ELF-1 (cell line): ENCODE data around the gene CCDC159.

ENCODE experiments used
- DNase-seq: peaks from one replicate; pipeline ENCODE4 v3.0.0-alpha.2; 2016; ENCODE audit warnings: low read depth, low spot score

Gene CCDC159

DNA sequence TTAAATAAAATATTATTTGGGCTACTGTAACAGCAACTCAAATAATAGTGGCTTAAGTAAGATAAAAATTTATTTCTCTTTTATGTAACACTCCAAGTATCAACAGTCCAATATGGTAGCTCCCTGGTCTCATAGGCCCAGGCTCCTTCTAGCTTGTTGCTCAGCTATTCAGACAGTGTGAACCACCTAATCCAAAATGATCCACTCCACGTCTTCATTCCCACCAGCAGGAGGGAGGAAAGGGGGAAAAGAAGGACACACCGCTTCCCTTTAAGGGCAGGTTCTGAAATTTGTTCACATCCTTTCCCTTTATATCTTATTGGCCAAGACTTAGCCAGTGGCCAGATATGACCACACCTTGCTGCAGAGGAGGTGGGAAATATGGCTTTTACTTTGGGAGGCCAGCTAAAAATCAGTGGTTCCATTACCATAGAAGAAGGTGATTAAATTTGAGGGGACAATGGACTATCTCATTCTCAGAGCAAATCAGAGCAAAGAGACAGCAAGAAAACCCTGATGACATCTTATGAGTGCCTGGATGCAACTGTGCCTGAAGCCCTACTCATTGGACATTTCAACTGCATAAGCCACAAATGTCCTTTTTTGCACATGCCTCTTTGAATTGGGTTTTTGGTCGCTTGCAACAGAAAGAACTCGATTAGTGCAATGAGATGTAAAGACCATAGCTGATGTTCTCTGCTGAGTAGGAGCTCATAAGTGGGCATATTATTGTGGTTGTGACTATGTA is 44.8 kb downstream of the CCDC159 start:
- no peak for DNase-seq

DNA sequence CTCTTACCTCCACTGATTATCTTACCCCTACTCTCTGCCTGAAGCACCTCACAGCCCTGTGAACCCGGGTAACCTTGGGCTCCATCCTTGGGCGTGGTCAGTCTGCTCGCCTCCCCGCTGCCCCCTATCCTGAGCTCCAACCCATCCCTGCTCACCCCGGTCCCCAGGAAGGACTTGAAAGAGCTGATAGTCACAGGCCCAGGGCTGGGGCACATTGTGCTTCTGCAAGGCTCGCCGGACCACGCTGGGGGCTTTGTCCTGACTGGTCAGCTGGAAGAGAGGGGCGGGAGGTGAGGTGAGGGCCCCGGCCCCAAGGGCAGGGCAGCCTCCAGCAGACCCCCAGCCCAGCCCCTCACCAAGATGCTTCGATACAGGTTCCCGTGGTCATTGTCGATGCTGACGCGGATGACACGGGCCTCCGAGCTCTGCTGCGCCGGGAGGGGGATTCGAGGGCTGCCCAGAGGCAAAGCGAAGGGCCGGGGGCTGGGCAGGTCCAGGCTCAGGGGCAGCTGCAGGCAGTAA is 50.8 kb downstream of the CCDC159 start:
- no peak for DNase-seq

DNA sequence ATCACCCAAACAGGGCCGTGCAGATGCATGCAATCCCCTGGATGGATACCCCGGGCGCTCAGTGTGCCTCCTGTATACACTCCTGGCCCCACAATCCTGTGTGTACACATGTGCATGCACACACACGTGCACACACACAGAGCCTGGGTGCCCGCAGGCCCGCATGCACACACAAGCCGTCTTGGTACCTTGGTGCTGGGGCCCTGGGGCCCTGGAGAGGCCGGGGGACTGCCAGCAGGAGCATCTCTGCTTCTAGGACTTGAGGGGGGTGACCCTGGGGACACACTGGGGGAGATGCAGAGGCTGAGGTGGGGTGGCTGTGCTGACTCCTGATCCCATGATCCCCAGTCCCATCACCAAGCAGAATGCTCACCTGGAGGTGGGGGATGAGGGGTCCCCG is 53.3 kb downstream of the CCDC159 start:
- no peak for DNase-seq

DNA sequence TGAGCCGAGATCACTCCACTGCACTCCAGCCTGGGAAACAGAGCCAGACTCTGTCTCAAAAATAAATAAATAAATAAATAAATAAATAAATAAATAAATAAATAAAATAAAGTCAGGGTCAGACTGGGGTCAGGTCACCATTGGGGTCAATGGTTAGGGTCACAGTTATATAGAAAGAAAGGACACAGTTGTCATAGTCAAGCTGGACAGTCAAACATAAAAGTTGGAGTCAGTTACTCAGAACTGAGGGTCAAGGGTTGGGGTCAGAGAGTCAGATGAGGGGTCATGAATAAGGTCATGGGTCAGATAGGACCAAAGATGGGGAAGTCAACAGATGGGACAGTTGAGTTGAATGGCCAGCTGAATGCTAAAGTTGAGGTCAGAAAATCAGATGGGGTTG is 54.5 kb downstream of the CCDC159 start:
- DNase-seq, result no peak

DNA sequence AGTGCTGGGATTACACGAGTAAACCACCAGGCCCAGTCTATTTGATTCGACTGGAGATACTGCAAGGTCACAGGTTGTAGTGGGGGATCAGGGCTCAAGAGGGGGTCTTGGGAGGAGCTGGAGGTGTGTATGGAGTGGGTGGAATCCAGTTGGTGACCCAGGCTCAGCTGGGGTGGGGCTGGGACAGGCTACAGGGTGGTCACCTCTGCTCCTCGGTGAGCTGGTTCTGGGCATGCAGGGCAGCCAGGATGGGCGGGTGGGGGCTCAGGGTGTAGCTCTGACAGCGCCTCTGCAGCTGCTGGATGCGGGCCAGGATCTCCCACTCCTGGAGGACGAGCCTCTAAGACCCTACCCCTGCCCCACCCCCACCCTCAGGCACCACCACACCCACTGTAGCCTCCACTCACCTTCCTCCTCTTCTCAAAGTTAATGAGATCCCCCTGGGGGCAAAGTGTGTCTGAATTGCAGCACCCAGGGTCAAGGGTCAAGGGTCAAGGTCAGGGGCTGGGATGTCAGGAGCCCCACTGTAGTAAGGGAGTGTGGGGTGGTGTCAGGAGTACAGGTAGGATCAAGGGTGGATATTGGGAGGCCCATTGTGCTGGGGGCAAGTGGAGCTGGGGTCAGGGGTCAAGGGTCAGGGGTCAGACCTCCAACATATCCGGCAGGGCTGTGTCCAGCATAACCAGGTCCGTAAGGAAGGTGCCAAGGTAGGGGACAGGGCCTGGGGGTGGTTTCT is 55.7 kb downstream of the CCDC159 start:
- no peak for DNase-seq
